GM18858 (cell line): ENCODE data around the gene RBBP9.
A peak's percentile ranks its signal among the peaks of the same experiment; 100 is the strongest.
"Not testable (repeated sequence)": the region's sequence is repeated elsewhere in the genome, so short reads cannot be mapped to it uniquely, and the experiment has no call there.

ENCODE experiments used
- ATAC-seq: cut with Tn5 transposase; IDR thresholded peaks from one replicate; pipeline ENCODE4 v1.9.1; 2021; ENCODE audit not compliant: unreplicated experiment

The RBBP9 gene

GRCh38 chr20:18506744-18507143, 9.7 kb upstream of the RBBP9 start:
- no peak for ATAC-seq

GRCh38 chr20:18504479-18505060, 7.5 kb upstream of the RBBP9 start:
- no peak for ATAC-seq

- not testable (repeated sequence) for ATAC-seq
Observed at GRCh38 chr20:18501672-18502071, 4.6 kb upstream of the RBBP9 start.

GRCh38 chr20:18497603-18498002, 578 bp upstream of the RBBP9 start:
- no peak for ATAC-seq

GRCh38 chr20:18496042-18496441, 983 bp downstream of the RBBP9 start:
- no peak for ATAC-seq

DNA sequence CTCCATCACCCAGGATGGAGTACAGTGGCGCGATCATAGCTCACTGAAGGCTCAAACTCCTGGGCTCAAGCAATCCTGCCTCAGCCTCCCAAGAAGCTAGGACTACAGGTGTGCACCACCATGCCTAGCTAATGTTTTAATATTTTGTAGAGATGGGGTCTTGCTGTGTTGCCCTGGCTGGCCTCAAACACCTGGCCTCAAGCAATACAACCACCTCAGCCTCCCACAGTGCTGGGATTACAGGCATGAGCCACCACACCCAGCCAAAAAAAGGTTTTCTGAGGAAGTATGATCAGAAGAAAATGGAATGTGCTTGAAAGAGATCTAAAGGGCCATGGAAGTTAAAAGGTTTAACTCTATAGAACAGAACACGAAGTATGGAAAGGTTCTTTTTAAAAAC, 8.7 kb downstream of the RBBP9 start:
- ATAC-seq, result no peak

DNA sequence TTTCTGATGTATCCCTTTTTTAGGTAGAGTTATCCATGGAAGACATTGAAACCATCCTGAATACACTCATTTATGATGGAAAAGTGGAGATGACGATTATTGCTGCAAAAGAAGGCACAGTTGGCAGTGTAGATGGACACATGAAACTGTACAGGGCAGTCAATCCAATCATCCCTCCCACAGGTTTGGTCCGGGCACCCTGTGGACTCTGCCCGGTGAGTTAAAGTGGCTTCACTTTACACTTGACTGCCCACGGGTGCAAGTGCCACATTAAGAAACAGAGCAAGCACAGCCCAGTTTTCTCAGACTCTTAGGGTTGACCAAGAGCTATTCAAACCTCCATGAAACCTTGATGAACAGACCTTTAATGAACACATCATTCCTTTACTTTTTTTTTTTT, 15.4 kb downstream of the RBBP9 start:
- no peak for ATAC-seq

DNA sequence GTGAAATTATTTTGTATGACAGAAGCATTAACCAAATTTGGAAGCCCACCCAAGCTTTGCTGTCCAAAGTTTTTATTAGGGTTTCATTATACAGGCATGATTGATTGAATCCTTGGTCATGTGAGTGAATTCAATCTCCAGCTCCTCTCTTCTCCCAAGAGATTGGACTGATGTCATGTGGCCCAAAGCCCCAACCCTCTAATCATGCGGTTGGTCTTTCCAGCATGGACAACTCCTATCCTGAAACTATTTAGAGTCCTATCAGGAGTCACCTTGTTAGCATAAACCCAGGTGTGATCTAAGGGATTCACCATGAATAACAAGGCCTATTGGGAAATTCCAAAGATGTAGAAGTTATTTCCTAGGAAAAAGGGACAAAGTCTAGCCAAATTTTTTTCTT, 19.2 kb downstream of the RBBP9 start:
- ATAC-seq, result no peak

- ATAC-seq, result no peak
Observed at GRCh38 chr20:18477218-18477617, 19.8 kb downstream of the RBBP9 start.

- ATAC-seq, result peak; percentile 96
Observed at GRCh38 chr20:18466894-18467730, 29.9 kb downstream of the RBBP9 start, which contains the start of the genes DZANK1 and POLR3F. Gene DZANK1, minus strand, starts transcription at chr20:18467030. Its CDS starts 1,672 bp downstream, at chr20:18465358. Gene POLR3F, plus strand, starts transcription at chr20:18467390. Its CDS starts 117 bp downstream, at chr20:18467507.

DNA sequence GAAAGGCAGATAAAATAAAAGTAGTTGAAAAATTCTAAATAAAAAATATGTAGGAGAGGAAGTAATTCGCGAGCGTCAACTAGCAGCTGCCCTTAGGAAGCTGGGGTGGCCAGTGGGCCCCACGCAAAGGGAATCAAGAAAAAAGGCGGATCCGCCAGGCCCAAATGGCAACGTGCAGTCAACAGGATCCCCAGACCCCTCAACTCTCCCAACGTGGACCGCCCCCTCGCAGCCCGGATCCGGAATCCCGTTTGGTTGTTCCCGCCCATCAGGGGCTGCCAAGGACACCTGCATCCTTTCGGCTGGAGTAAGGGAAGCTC, 30.5 kb downstream of the RBBP9 start:
- ATAC-seq, result no peak

DNA sequence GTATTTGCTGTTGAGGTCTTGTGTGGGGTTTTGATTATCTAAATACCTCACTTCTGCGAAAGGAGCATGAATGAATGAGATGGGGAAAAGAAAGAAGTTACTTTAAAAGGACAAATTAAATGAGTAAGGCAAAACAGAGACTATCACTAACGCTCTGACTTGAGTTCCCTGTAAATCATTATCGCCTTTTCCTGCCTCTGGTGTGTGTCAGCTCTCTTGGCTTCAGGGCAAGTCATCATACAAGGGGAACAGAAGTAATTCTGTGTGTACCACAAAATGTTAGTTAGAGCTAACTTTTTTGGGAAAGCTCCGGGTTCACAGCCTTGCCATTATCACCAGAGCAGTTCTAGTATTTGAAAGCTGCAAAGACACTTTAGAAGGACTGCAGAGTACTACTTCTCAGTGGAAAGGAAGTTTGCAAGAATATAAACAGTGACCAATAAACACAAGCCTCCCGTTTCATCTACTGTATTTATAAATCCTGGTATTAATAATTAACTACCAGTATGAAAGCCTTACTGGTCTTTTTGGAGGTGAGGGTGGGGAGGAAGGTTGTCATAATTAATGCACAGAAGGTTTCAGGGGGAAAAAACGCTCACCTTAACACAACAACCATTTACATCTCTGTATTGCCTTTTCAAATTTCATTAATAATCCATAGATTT, 31.4 kb downstream of the RBBP9 start:
- no peak for ATAC-seq

DNA sequence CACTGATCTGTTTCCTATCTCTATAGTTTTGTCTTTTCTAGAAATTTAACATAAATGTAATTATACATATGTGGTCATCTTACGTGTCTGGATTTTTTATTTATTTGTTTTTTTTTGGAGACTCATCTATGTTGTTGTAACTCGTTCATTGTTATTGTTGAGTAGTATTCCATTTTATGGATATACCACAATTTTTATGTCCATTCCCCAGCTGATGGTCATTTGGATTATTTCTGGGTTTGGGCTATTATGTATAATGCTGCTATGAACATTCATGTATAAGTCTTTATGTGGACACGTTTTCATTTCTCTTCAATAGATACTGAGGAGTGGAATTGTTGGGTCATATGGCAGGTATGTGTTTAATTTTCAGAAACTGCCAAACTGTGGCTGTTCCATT, 40.4 kb downstream of the RBBP9 start:
- no peak for ATAC-seq

DNA sequence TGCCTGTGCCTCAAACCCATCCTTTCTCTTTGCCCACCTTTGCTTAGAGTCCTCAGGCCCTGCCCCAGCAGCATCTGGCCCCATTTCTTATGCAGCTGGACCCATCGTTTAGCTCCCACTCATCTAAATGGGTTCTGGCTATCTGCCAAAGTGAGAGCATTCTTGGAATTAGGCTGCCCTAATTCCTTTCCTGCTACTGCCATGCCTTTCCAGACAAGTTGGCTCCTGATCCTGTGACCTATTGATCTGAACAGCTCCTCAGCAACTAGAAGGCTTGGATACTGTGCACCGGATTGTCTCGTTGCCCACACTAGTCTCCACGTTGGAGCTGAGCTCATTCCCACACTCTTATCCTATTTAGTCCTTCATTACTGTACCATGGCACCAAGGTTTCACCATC, 53.1 kb downstream of the RBBP9 start:
- ATAC-seq, result no peak

- no peak for ATAC-seq
Observed at GRCh38 chr20:18440403-18440802, 56.6 kb downstream of the RBBP9 start.

DNA sequence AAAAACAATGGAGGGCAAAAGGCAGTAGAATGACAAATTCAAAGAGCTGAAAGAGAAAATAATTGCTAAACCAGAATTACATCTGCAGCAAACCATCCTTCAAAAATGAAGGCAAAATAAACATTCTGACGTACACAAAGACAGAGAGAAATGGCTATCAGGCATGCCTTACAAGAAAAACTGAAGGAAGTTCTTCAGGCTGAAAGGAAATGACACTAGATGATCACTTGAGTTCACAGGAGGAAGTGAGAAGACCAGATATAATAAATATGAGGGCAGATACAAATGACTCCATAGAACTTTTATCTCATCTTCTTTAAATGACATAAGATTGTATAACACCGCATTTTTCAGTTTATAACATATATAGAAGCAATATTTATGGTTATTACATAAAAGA, 60.2 kb downstream of the RBBP9 start:
- ATAC-seq, result no peak
